SJSA1 (cell line): ENCODE data around the gene IL32. TPM values are rescaled to one million over a fixed set of nuclear protein-coding genes. Genes with fewer than 3 reads are reported as not detected.
A peak's percentile ranks its signal among the peaks of the same experiment; 100 is the strongest.
"Not testable (repeated sequence)": the region's sequence is repeated elsewhere in the genome, so short reads cannot be mapped to it uniquely, and the experiment has no call there.

Experiments
- DNase-seq, 2 experiments: peaks; one replicate each; pipeline ENCODE4 v3.0.0-alpha.2; 2015 to 2020; ENCODE audit warnings: low spot score in 2 of 2, low read depth in 1 of 2
- H3K27ac ChIP-seq: fragments of 250-450 bp; sonication (Bioruptor Pico); 2 replicates; pipeline ENCODE4 v1.5.1; 2020; ENCODE audit warnings: mild to moderate bottlenecking, moderate library complexity
- H3K27me3 ChIP-seq: fragments of 250-450 bp; sonication (Bioruptor Pico); replicated peaks from 2 replicates; pipeline ENCODE4 v1.5.1; 2020; ENCODE audit warnings: mild to moderate bottlenecking, moderate library complexity
- H3K36me3 ChIP-seq: fragments of 250-450 bp; sonication (Bioruptor Pico); 2 replicates; pipeline ENCODE4 v1.5.1; 2020; ENCODE audit warnings: mild to moderate bottlenecking
- H3K4me1 ChIP-seq: fragments of 250-450 bp; sonication (Bioruptor Pico); replicated peaks from 2 replicates; pipeline ENCODE4 v1.6.1; 2021; ENCODE audit warnings: mild to moderate bottlenecking
- H3K4me3 ChIP-seq: fragments of 250-450 bp; sonication (Bioruptor Pico); 2 replicates; pipeline ENCODE4 v1.5.1; 2020; ENCODE audit warnings: mild to moderate bottlenecking
- H3K9me3 ChIP-seq: fragments of 250-450 bp; sonication (Bioruptor Pico); replicated peaks from 2 replicates; pipeline ENCODE4 v1.5.1; 2020; ENCODE audit warnings: mild to moderate bottlenecking
- total RNA-seq: library from RNA; depleted of rRNA; stranded (reverse); fragments of >200 nt; shearing (Covaris generic); gene quantifications from 2 replicates; pipeline ENCODE4 v1.2.3, GENCODE V29; 2014

Gene IL32
- total RNA-seq, 1 experiment from 2014 or later = 99.8 TPM

DNA sequence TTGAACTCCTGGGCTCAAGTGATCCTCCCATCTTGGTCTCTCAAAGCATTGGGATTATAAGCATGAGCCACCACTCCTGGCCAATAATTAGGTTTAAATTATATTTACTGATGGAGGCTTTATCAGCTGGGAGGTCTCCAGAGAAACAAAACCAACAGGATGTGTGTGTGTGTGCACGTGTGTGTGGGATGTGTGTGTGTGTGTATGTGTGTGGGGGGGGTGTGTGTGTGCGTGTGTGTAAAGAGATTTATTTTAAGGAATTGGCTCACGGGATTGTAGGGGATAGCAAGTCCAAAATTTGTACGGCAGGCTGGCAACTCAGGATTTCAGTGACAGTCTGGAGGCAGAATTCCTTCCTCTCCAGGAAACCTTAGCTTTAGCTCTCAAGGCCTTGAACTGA, 14.4 kb upstream of the IL32 start:
- H3K9me3 ChIP-seq = no peaks in the 10 kb centered on the region
- DNase-seq = no peak
- H3K36me3 ChIP-seq = no peaks in the 10 kb centered on the region
- no peak overlapping the region for H3K27ac ChIP-seq
- peaks cover 3% of the 10 kb centered on the region for H3K4me1 ChIP-seq
- H3K4me3 ChIP-seq = no peak overlapping the region
- peaks cover 46% of the 10 kb centered on the region for H3K27me3 ChIP-seq

- Histone ChIP-seq H3K9me3 (no peaks in the 10 kb centered on the region), H3K4me3 (no peak overlapping the region)
Observed at GRCh38 chr16:3051494-3051893, 13.9 kb upstream of the IL32 start.

GRCh38 chr16:3052571-3053329, 12.7 kb upstream of the IL32 start:
- H3K4me1 ChIP-seq, H3K9me3 ChIP-seq, DNase-seq, H3K36me3 ChIP-seq, H3K4me3 ChIP-seq, H3K27ac ChIP-seq: not testable (repeated sequence)
- peaks cover 29% of the 10 kb centered on the region for H3K27me3 ChIP-seq

More at GRCh38 chr16:3051494-3051893, 13.9 kb upstream of the IL32 start:
- DNase-seq = no peak
- peaks cover 41% of the 10 kb centered on the region for H3K27me3 ChIP-seq
- no peaks in the 10 kb centered on the region for H3K36me3 ChIP-seq
- H3K27ac ChIP-seq = no peak overlapping the region
- no peaks in the 10 kb centered on the region for H3K4me1 ChIP-seq

DNA sequence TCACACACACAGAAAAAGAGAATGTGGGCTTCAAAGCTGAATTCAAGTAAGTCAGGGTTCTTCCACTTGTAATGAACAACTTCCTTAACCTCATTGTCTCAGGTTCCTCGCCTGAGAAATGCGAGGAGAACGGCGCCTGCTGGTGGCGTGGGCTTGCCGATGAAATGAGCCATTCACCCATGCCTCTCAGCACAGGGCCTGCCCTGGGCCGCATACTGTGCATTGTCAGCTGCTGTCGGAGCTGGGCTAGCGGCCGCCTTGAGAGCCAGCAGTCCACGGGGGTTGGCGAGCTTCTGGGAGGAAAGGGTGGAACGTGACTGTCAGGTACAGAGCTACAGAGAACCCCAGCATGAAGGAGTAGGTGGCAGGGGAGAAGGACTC, 12.1 kb upstream of the IL32 start:
- not testable (repeated sequence) for H3K36me3 ChIP-seq, DNase-seq, H3K9me3 ChIP-seq, H3K27ac ChIP-seq, H3K4me1 ChIP-seq, H3K4me3 ChIP-seq
- H3K27me3 ChIP-seq = peaks cover 23% of the 10 kb centered on the region

GRCh38 chr16:3054965-3055733, 10.3 kb upstream of the IL32 start:
- Histone ChIP-seq H3K4me1 (peaks cover 13% of the 10 kb centered on the region), H3K27ac (no peak overlapping the region), H3K9me3 (no peaks in the 10 kb centered on the region), H3K27me3 (peaks cover 6% of the 10 kb centered on the region), H3K4me3 (no peak overlapping the region), H3K36me3 (no peaks in the 10 kb centered on the region)
- no peak for DNase-seq

- not testable (repeated sequence) for H3K4me3 ChIP-seq, H3K9me3 ChIP-seq, DNase-seq, H3K27ac ChIP-seq, H3K36me3 ChIP-seq, H3K27me3 ChIP-seq
- peaks cover 13% of the 10 kb centered on the region for H3K4me1 ChIP-seq
Observed at GRCh38 chr16:3055734-3056115, 9.7 kb upstream of the IL32 start.

GRCh38 chr16:3056336-3057180, 8.9 kb upstream of the IL32 start:
- H3K27me3 ChIP-seq = no peaks in the 10 kb centered on the region
- H3K4me3 ChIP-seq = no peak overlapping the region

GRCh38 chr16:3057181-3058138, 8.0 kb upstream of the IL32 start:
- no peaks in the 10 kb centered on the region for H3K36me3 ChIP-seq
- peak in 1 of 2 experiments; percentile 41 for DNase-seq
- no peaks in the 10 kb centered on the region for H3K27me3 ChIP-seq
- H3K27ac ChIP-seq = no peak overlapping the region
- H3K9me3 ChIP-seq = no peaks in the 10 kb centered on the region
- H3K4me3 ChIP-seq = no peak overlapping the region
- peaks cover 13% of the 10 kb centered on the region for H3K4me1 ChIP-seq

More at GRCh38 chr16:3056336-3057180, 8.9 kb upstream of the IL32 start:
- DNase-seq = no peak
- Histone ChIP-seq H3K9me3 (no peaks in the 10 kb centered on the region), H3K27ac (no peak overlapping the region), H3K4me1 (peaks cover 13% of the 10 kb centered on the region), H3K36me3 (no peaks in the 10 kb centered on the region)

- peak overlapping the region; percentile 77; the same call in 1 of the 2 replicates for H3K27ac ChIP-seq
- DNase-seq = peak in 1 of 2 experiments; percentile 52
Observed at GRCh38 chr16:3058139-3059030, 7.1 kb upstream of the IL32 start.

DNA sequence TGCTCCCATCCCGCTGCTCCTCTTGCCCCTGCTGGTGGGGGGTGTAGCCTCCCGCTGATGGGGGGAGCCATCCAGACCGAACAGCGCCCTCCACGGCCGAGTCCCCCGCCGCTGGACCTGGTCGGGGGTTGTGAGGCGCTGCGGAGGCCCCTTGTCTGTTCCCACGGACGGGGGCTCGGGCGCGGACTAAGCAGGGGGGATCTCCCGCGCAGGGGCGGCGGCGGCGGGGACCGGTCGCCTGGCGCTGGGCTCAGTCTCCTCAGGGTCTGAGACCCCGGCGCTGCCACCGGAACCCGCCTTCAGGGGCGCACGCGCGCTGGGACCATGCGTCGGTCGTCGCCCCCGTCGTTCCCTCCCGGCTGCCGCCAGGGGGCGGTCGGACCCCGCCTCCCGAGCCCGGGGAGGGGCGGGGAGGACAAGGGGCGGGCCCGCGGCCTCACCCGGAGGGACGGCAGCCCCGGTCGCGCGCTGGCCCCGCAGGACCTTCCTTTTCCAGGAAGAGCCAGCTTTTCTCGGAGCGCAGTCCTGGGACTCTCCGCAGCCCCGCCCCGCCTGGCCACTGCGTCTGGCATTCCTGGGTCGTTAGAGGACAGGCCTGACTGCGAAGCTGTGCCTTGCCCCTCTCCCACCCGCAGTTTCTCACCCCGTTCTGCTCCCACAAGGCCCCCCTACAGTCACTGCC, 6.3 kb upstream of the IL32 start:
- no peaks in the 10 kb centered on the region for H3K36me3 ChIP-seq
- H3K9me3 ChIP-seq = no peaks in the 10 kb centered on the region
- H3K27me3 ChIP-seq = no peaks in the 10 kb centered on the region
- peak overlapping the region; percentile 76 for H3K4me3 ChIP-seq
- DNase-seq = peak; percentile 93 to 96
- peak overlapping the region; percentile 77 for H3K27ac ChIP-seq
- H3K4me1 ChIP-seq = peaks cover 13% of the 10 kb centered on the region

More at GRCh38 chr16:3058139-3059030, 7.1 kb upstream of the IL32 start:
- no peaks in the 10 kb centered on the region for H3K9me3 ChIP-seq
- H3K27me3 ChIP-seq = no peaks in the 10 kb centered on the region
- no peaks in the 10 kb centered on the region for H3K36me3 ChIP-seq
- peaks cover 13% of the 10 kb centered on the region for H3K4me1 ChIP-seq
- H3K4me3 ChIP-seq = peak overlapping the region; percentile 76

- peak overlapping the region; percentile 77 for H3K27ac ChIP-seq
- H3K4me1 ChIP-seq = peaks cover 18% of the 10 kb centered on the region
- H3K4me3 ChIP-seq = peak overlapping the region; percentile 76
- peak in 1 of 2 experiments; percentile 44 for DNase-seq
- H3K27me3 ChIP-seq = no peaks in the 10 kb centered on the region
- no peaks in the 10 kb centered on the region for H3K36me3 ChIP-seq
- H3K9me3 ChIP-seq = no peaks in the 10 kb centered on the region
Observed at GRCh38 chr16:3059723-3060242, 5.7 kb upstream of the IL32 start.
